Kidney epithelial cell (primary cell): Measurements from ENCODE around the gene LIAS. TPM values are rescaled to one million over a fixed set of nuclear protein-coding genes. Genes with fewer than 3 reads are reported as not detected.

Experiments used
- DNase-seq: peaks from one replicate; pipeline ENCODE4 v3.0.0-alpha.2; 2010; ENCODE audit warnings: low read depth
- H3K27me3 ChIP-seq: 2 replicates; pipeline ENCODE4 v1.6.0; 2011; ENCODE audit warnings: low read length; ENCODE audit not compliant: control insufficient read depth, insufficient read depth
- H3K36me3 ChIP-seq: 2 replicates; pipeline ENCODE4 v1.5.1; 2011; ENCODE audit warnings: low read length; ENCODE audit not compliant: control insufficient read depth, insufficient read depth
- H3K4me3 ChIP-seq: 2 replicates; pipeline ENCODE4 v1.5.1; 2011; ENCODE audit warnings: low read depth, mild to moderate bottlenecking, control low read depth, low read length
- CTCF ChIP-seq: IDR thresholded peaks from 2 replicates; pipeline ENCODE4 v1.5.1; 2011; ENCODE audit warnings: mild to moderate bottlenecking, moderate library complexity, low read length, control low read depth, inconsistent platforms; ENCODE audit not compliant: insufficient read depth, poor library complexity, severe bottlenecking
- total RNA-seq: library from RNA; depleted of rRNA; stranded (reverse); fragments of >200 nt; gene quantifications from 2 replicates; pipeline ENCODE4 v1.2.3, GENCODE V29; 2015

Gene LIAS
- total RNA-seq, 1 donor from 2014 or later: 15.4 TPM

- Histone ChIP-seq H3K36me3 (no peaks in the 10 kb centered on the region), H3K4me3 (no peak overlapping the region), H3K27me3 (no peaks in the 10 kb centered on the region)
- TF ChIP-seq CTCF: no peak
- no peak for DNase-seq
These were observed 57.6 kb downstream of the LIAS start for GRCh38 chr4:39516407-39516966.

- H3K4me3 ChIP-seq: no peak overlapping the region
- no peaks in the 10 kb centered on the region for H3K27me3 ChIP-seq
- no peak for DNase-seq
- H3K36me3 ChIP-seq: no peaks in the 10 kb centered on the region
- TF ChIP-seq CTCF: no peak
These were observed 59.6 kb downstream of the LIAS start for GRCh38 chr4:39518484-39518883.

- Histone ChIP-seq H3K4me3 (no peak overlapping the region), H3K36me3 (no peaks in the 10 kb centered on the region), H3K27me3 (no peaks in the 10 kb centered on the region)
- DNase-seq: no peak
- no peak for TF ChIP-seq CTCF
These were observed 62.5 kb downstream of the LIAS start for GRCh38 chr4:39521253-39521919.

- Histone ChIP-seq H3K4me3 (no peak overlapping the region), H3K36me3 (no peaks in the 10 kb centered on the region), H3K27me3 (no peaks in the 10 kb centered on the region)
- no peak for TF ChIP-seq CTCF
- DNase-seq: no peak
These were observed 63.2 kb downstream of the LIAS start for GRCh38 chr4:39522068-39522467.

- H3K36me3 ChIP-seq: no peaks in the 10 kb centered on the region
- H3K27me3 ChIP-seq: no peaks in the 10 kb centered on the region
- TF ChIP-seq CTCF: no peak
- no peak overlapping the region for H3K4me3 ChIP-seq
- DNase-seq: no peak
These were observed 65.5 kb downstream of the LIAS start for GRCh38 chr4:39524161-39524957.
